Thyroid gland (tissue), 4 donors: ENCODE data around the gene ZNF337. TPM values are rescaled to one million over a fixed set of nuclear protein-coding genes. Genes with fewer than 3 reads are reported as not detected.
"Not testable (repeated sequence)": the region's sequence is repeated elsewhere in the genome, so short reads cannot be mapped to it uniquely, and the experiment has no call there.

Source experiments
- DNase-seq, 2 donors: peaks; one replicate each; pipeline ENCODE4 v3.0.0-alpha.2; 2019
- H3K27ac ChIP-seq, 3 donors: fragments of 200-600 bp; sonication (generic); 1 replicate in 2 of 3; 2 replicates in 1 of 3; pipeline ENCODE4 v1.5.1; 2016 to 2019; ENCODE audit warnings: mild to moderate bottlenecking in 1 of 3, moderate library complexity in 1 of 3
- H3K27me3 ChIP-seq: fragments of 200-600 bp; sonication (generic); one replicate; pipeline ENCODE4 v1.5.1; 2019
- H3K36me3 ChIP-seq, 2 donors: fragments of 200-600 bp; sonication (generic); one replicate each; pipeline ENCODE4 v1.5.1; 2016 to 2019
- H3K4me1 ChIP-seq, 2 donors: fragments of 200-600 bp; sonication (generic); one replicate each; pipeline ENCODE4 v1.5.1; 2017 to 2019
- H3K4me3 ChIP-seq, 3 donors: fragments of 200-600 bp; sonication (generic); replicated peaks in 1 of 3; 1 replicate in 2 of 3; 2 replicates in 1 of 3; pipeline ENCODE4 v1.5.1; 2016; ENCODE audit warnings: mild to moderate bottlenecking in 1 of 3
- H3K9me3 ChIP-seq: fragments of 200-600 bp; sonication (generic); one replicate; pipeline ENCODE4 v1.5.1; 2017
- CTCF ChIP-seq, 6 experiments: fragments of 200-600 bp in 3 of 6; fragments of 450-650 bp in 3 of 6; sonication (generic) in 3 of 6; IDR thresholded peaks; one replicate each; pipeline ENCODE4 v1.5.1; 2016 to 2019; ENCODE audit warnings: antibody characterized with exemption in 6 of 6, mild to moderate bottlenecking in 2 of 6, inconsistent platforms in 1 of 6, moderate library complexity in 1 of 6
- POLR2A ChIP-seq, 2 donors: fragments of 450-650 bp; IDR thresholded peaks; one replicate each; pipeline ENCODE4 v1.6.1; 2017; ENCODE audit warnings: antibody characterized with exemption in 2 of 2, mild to moderate bottlenecking in 2 of 2, moderate library complexity in 1 of 2
- WGBS, 2 donors: methylation state at CpG; one replicate each; pipeline ENCODE4 v1.1.5; 2017; 5-methylcytosine and 5-hydroxymethylcytosine counted together
- intact Hi-C: fragments of 100-400 bp; cut with DNase I; formaldehyde crosslinking; loops from one replicate; pipeline ENCODE4 v1.15.1; 2023
- total RNA-seq, 4 donors: library from RNA; depleted of rRNA; stranded (reverse); fragments of >200 nt; gene quantifications; one replicate each; pipeline ENCODE4 v1.2.3, GENCODE V29; 2016

Gene ZNF337
- total RNA-seq, 4 donors from 2014 or later = 17.3 to 21.2 (median 18.7) TPM

- no peak for DNase-seq
- TF ChIP-seq POLR2A (IDR thresholded peaks at IDR 0.05) = no peak
- no peak for TF ChIP-seq CTCF (IDR thresholded peaks at IDR 0.05)
- Histone ChIP-seq H3K4me3 (no peak overlapping the region), H3K36me3 (no peaks in the 10 kb centered on the region), H3K27ac (no peak overlapping the region), H3K4me1 (no peaks in the 10 kb centered on the region), H3K9me3 (no peaks in the 10 kb centered on the region), H3K27me3 (no peaks in the 10 kb centered on the region)
- intact Hi-C loops = no loop called here
Observed at GRCh38 chr20:25725639-25726038, 29.0 kb upstream of the ZNF337 start.

- H3K4me3 ChIP-seq = no peak overlapping the region
- intact Hi-C loops = no loop called here
- WGBS, 2 donors = 91 to 96% methylated on average over 2 of the region's 2 CpGs
- no peaks in the 10 kb centered on the region for H3K27me3 ChIP-seq
- no peak for DNase-seq
- no peaks in the 10 kb centered on the region for H3K36me3 ChIP-seq
- H3K27ac ChIP-seq = no peak overlapping the region
- H3K4me1 ChIP-seq = no peaks in the 10 kb centered on the region
- TF ChIP-seq POLR2A (IDR thresholded peaks at IDR 0.05) = no peak
- no peak for TF ChIP-seq CTCF (IDR thresholded peaks at IDR 0.05)
- no peaks in the 10 kb centered on the region for H3K9me3 ChIP-seq
Observed at GRCh38 chr20:25723975-25724374, 27.3 kb upstream of the ZNF337 start.

GRCh38 chr20:25720285-25720684 lies 23.6 kb upstream of the ZNF337 start:
- no peak for DNase-seq
- Histone ChIP-seq H3K9me3 (no peaks in the 10 kb centered on the region), H3K36me3 (no peaks in the 10 kb centered on the region), H3K27me3 (no peaks in the 10 kb centered on the region), H3K27ac (no peak overlapping the region), H3K4me1 (no peaks in the 10 kb centered on the region), H3K4me3 (no peak overlapping the region)
- WGBS, 2 donors = 93% methylated on average over 5 to 7 of the region's 7 CpGs
- intact Hi-C loops = no loop called here
- TF ChIP-seq CTCF (IDR thresholded peaks at IDR 0.05) (no peak), POLR2A (IDR thresholded peaks at IDR 0.05) (no peak)

GRCh38 chr20:25718896-25719809 lies 22.5 kb upstream of the ZNF337 start:
- 87 to 90% methylated on average over 17 to 18 of the region's 20 CpGs for WGBS, 2 donors
- H3K36me3 ChIP-seq, H3K4me3 ChIP-seq, H3K9me3 ChIP-seq, intact Hi-C loops, DNase-seq, H3K27me3 ChIP-seq, H3K4me1 ChIP-seq, H3K27ac ChIP-seq: not testable (repeated sequence)

GRCh38 chr20:25707695-25708094 lies 11.0 kb upstream of the ZNF337 start:
- Histone ChIP-seq H3K36me3 (no peaks in the 10 kb centered on the region), H3K4me1 (no peaks in the 10 kb centered on the region), H3K9me3 (no peaks in the 10 kb centered on the region), H3K27me3 (no peaks in the 10 kb centered on the region), H3K4me3 (no peak overlapping the region), H3K27ac (no peak overlapping the region)
- intact Hi-C loops = no loop called here
- TF ChIP-seq CTCF (IDR thresholded peaks at IDR 0.05) (no peak), POLR2A (IDR thresholded peaks at IDR 0.05) (no peak)
- DNase-seq = no peak
